GM18502 (cell line): ENCODE measurements around the gene PLK5.
"Not testable (repeated sequence)": the region's sequence is repeated elsewhere in the genome, so short reads cannot be mapped to it uniquely, and the experiment has no call there.

Experiments
- ATAC-seq: cut with Tn5 transposase; IDR thresholded peaks from one replicate; pipeline ENCODE4 v1.9.1; 2021; ENCODE audit warnings: mild to moderate bottlenecking; ENCODE audit not compliant: unreplicated experiment, poor library complexity

The PLK5 gene

GRCh38 chr19:1522061-1522460, 1.8 kb upstream of the PLK5 start:
- no peak for ATAC-seq

GRCh38 chr19:1522838-1523237, 1.0 kb upstream of the PLK5 start:
- ATAC-seq = no peak

- ATAC-seq = no peak
Observed at GRCh38 chr19:1524287-1524971, 552 bp downstream of the PLK5 start.

GRCh38 chr19:1524972-1525325, 1.1 kb downstream of the PLK5 start:
- no peak for ATAC-seq

- ATAC-seq = no peak
Observed at GRCh38 chr19:1525343-1525742, 1.5 kb downstream of the PLK5 start.

GRCh38 chr19:1526066-1526778, 2.3 kb downstream of the PLK5 start:
- ATAC-seq = no peak

GRCh38 chr19:1526979-1527649, 3.2 kb downstream of the PLK5 start:
- no peak for ATAC-seq

GRCh38 chr19:1527650-1528309, 3.9 kb downstream of the PLK5 start:
- no peak for ATAC-seq

GRCh38 chr19:1528596-1529429, 4.9 kb downstream of the PLK5 start:
- no peak for ATAC-seq

GRCh38 chr19:1529430-1529816, 5.5 kb downstream of the PLK5 start:
- ATAC-seq = no peak

GRCh38 chr19:1530856-1531255, 7.0 kb downstream of the PLK5 start:
- not testable (repeated sequence) for ATAC-seq

GRCh38 chr19:1531587-1531986, 7.7 kb downstream of the PLK5 start:
- ATAC-seq = no peak

GRCh38 chr19:1532003-1532402, 8.1 kb downstream of the PLK5 start:
- no peak for ATAC-seq

- ATAC-seq = no peak
Observed at GRCh38 chr19:1533510-1534150, 9.8 kb downstream of the PLK5 start.

- no peak for ATAC-seq
Observed at GRCh38 chr19:1534972-1535371, 11.1 kb downstream of the PLK5 start.

- ATAC-seq = not testable (repeated sequence)
Observed at GRCh38 chr19:1535699-1536098, 11.8 kb downstream of the PLK5 start.

- no peak for ATAC-seq
Observed at GRCh38 chr19:1538978-1539377, 15.1 kb downstream of the PLK5 start.

- ATAC-seq = not testable (repeated sequence)
Observed at GRCh38 chr19:1539749-1540148, 15.9 kb downstream of the PLK5 start.

- ATAC-seq = no peak
Observed at GRCh38 chr19:1540365-1540925, 16.6 kb downstream of the PLK5 start.
